HG03432 (cell line): ENCODE measurements around the gene TAF6L.
A peak's percentile ranks its signal among the peaks of the same experiment; 100 is the strongest.
"Not testable (repeated sequence)": the region's sequence is repeated elsewhere in the genome, so short reads cannot be mapped to it uniquely, and the experiment has no call there.

Experiments used
- ATAC-seq: cut with Tn5 transposase; IDR thresholded peaks from one replicate; pipeline ENCODE4 v1.9.1; 2021; ENCODE audit warnings: mild to moderate bottlenecking, moderate library complexity; ENCODE audit not compliant: unreplicated experiment

The TAF6L gene

DNA sequence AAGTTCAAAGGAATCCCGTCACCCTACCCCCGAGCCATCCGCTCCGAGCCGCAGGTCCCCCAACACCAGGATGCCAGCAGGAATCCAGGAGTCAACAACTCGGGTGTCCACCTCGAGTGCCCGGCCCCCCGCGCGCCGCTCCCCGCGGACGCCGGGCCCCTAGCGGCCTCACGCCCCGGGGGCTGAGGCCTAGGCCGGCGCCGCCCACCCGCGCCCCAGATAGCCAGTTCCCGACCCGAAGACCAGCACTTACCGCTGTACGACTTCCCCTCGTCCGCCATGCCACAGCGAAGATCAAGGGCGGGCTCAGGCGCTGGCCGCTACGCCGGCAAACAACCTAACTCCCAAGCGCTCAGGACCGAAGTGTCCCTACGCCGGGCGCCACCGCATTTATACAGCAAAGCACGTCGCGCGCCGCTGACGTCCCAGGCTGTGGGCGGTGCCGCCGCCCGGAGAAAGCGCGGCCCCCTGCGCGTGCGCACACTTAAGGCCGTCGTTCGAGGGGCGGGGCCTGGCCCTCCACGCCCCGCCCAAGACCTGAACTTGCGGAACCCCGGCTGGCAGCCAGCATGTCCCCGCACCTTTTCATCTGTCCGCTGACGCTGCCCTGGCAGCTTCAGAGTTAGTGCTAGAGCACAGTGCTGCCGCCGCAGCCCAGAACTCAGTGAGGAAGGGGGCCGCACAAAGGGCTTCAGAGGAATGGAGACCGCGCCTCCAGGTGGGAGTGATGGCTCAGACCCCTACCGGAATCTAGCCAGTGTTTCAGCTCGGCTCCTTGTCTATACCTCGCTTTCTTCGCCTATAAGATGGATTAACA is 34.1 kb downstream of the TAF6L start, which contains the start of gene NXF1:
Gene NXF1, minus strand, starts transcription at position 365 of the 817 bp plus-strand sequence. Its CDS starts 84 bp downstream, at position 281.
- peak; percentile 78 for ATAC-seq

DNA sequence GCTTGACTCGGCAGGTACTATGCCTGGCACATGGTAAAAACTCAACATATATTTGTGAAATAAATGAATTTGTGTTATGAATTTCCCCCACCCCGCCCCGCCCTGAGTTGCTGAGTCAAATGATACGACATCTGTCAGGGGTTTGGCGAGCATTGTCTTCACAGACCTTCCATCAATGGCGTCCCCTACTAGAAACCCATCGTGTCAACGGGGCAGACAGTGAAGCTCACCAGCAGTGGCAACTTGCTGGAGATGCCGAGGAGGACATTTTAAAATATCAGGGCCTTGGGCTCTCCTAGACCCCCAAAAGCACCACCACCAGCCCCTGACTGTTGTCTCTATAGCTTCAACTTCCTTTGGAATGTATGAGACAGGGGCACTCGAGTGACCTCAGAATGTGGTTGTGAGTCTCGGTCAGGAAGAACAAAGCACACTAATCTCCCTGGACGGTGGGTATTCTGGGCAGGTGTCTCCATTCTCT is 34.8 kb downstream of the TAF6L start:
- no peak for ATAC-seq

- no peak for ATAC-seq
These were observed 35.5 kb downstream of the TAF6L start for GRCh38 chr11:62806611-62807121.

DNA sequence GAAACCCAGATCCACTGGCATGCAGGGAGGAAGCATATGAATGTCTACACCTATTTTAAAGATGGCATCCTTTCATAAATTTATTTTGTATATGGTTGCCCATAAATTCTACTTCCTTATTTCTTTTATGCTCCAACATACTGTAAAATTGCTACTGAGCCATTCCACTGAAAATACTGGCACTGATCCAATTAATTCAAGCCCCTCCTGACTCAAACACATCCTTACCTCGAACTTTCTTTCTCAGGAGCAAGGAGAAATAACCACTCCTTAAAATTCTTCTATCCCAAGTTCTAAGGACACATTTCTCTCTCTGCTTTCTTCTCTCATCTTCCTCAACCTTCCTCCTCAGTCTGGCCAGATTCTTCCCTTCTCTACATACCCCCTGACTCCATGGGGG is 39.6 kb downstream of the TAF6L start:
- no peak for ATAC-seq

DNA sequence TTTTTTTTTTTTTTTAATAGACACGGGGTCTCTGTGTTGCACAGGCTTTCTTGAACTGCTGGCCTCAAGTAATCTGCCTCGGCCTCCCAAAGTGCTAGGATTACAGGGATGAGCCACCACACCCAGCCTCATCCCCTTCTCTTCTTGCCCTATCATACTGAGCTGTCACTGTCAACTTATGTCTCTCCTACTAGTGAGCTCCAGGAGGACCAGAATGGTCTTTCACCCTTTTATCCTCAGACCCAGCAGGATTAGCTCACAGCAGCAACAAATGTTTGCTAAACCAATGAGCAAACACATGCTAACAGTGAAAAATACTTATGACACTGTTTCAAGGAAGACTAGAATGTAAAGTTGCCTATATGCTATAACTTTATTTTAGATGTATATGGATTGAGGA is 40.5 kb downstream of the TAF6L start:
- no peak for ATAC-seq

- no peak for ATAC-seq
These were observed 45.4 kb downstream of the TAF6L start for GRCh38 chr11:62816557-62816956.

DNA sequence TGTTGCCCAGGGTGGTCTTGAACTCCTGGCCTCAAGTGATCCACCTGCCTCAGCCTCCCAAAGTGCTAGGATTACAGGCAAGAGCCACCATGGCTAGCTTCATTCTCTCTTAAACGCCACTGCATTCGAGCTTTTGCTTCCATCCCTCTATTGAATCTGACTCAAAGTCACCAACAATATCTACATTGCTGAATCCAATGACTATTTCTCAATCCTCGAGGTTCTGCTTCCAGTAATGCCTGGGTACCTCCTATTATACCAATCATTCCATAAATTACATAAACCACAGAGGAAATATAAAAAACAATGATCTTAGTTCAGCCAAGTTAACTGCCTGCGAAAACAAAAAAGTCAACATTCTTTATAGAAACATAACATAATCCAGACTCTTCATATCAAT is 45.9 kb downstream of the TAF6L start:
- ATAC-seq: no peak

- no peak for ATAC-seq
These were observed 52.5 kb downstream of the TAF6L start for GRCh38 chr11:62823677-62824076.

DNA sequence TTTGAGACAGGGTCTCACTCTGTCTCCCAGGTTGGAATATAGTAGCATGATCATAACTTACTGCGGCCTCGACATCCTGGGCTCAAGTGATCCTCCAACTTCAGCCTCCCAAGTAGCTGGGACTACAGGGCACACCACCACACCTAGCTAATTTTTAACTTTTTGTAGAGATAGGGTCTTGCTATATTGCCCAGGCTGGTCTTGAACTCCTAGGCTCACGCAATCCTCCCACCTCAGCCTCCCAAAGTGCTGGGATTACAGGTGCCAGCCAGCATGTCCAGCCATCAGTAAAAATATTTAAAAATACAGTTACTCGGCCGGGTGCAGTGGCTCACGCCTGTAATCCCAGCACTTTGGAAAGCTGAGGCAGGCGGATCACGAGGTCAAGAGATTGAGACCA is 56.9 kb downstream of the TAF6L start:
- not testable (repeated sequence) for ATAC-seq

GRCh38 chr11:62830904-62831519 is 59.8 kb downstream of the TAF6L start:
- ATAC-seq: no peak

GRCh38 chr11:62831520-62832335 is 60.5 kb downstream of the TAF6L start, which contains the start of gene STX5:
Gene STX5, minus strand, starts transcription at chr11:62832051. Its CDS starts 808 bp downstream, at chr11:62831243.
- ATAC-seq: peak; percentile 85

DNA sequence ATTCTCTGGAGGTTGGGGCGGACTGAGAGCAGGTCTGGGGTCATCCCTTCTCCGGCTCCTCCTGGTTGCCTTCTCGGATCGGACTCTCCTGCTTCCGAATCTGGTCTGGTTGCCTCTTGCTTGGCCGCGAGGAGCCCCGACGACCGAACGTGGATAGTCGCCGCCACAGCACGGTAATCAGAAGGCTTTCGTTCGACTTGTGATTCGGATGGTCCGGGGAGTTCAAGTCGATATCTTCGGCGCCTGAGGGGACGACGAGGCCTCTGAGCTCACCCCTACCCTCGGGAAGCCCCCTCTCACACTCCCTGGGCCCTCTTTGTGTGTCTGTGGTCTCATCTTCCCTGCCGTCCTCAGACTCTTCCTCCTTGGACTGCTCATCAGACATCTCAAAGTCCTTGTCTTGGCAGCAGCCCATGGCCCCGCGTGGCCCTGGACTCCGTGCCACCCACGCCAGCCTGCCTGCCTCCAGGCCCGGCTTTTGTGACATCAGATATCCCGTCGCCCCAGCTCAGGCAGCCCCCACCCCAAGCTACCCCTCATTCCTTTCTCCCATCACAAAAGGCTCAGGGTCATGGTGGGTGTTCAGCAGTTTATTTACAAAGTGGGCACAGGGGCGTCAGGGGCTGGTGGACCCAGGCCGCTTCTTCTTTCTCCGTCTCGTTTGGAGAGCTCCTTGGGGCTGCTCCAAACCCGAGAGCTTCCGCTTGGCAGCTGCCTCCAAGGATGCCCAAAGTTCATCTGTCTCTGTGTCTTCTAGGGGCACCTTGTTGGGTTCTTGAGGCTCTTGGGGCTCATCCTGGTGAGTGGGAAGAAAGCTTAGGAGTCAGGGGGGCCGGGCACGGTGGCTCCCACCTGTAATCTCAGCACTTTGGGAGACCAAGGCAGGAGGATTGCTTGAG is 61.4 kb downstream of the TAF6L start, which contains the start of gene TEX54:
Gene TEX54, minus strand, starts transcription at position 506 of the 899 bp plus-strand sequence.
- peak; percentile 11 for ATAC-seq

DNA sequence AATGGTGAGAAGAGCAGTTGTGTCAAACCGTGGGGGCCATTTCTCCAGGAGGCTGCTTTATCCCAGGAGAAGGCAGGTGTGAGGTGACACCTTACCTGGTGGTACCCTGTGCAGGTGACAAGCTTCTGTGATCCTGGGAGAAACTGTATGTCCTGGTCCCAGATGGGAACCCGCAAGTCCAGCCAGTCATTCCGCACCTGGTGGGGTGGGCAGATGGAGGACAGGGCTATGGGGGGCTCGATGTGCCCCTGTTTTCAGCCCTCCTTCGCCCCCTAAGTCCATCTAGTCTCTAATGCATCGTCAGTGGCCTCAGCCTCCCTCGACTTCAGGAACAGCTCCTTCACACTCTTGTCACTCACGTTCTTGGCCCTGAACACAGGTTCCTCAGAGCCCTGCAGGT is 64.1 kb downstream of the TAF6L start:
- no peak for ATAC-seq
